Measurements from ENCODE around the gene RTEL1. TPM values are rescaled to one million over a fixed set of nuclear protein-coding genes. Genes with fewer than 3 reads are reported as not detected.
"Not testable (repeated sequence)": the region's sequence is repeated elsewhere in the genome, so short reads cannot be mapped to it uniquely, and the experiment has no call there.

RTEL1 gene
- total RNA-seq, 1 donor from 2014 or later = 12.2 TPM

DNA sequence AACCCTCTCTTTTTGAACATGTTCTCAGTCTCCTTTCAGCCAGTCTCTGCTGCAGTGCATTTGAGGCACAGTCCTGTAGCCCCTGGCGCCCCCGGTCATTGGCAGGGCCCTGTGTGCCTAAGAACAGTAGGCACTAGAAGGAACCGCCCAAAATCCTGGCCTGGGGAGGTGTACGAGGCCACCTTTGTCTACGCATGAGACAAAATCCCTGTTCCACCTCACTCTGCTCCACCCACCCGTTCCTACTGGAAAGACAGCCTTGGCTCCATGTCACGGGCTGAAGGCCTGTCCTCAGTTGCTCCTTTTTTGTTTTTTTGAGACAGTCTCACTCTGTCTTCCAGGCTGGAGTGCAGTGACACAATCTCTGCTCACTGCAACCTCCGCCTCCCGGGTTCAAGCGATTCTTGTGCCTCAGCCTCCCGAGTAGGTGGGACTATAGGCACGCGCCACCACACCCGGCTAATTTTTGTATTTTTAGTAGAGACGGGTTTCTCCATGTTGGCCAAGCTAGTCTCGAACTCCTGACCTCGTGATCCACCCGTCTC lies 72.1 kb downstream of the RTEL1 start:
- ATAC-seq = not testable (repeated sequence)

DNA sequence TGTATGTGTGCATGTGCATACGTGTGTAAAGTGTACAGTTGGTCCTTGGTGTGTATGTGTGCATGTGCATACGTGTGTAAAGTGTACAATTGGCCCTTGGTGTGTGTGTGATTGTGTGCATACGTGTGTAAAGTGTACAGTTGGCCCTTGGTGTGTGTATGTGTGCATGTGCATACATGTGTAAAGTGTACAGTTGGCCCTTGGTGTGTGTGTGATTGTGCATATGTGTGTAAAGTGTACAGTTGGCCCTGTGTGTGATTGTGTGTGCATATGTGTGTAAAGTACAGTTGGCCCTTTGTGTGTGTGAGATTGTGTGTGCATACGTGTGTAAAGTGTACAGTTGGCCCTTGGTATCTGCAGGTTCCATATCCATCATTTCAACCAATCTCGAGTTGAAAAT lies 73.3 kb downstream of the RTEL1 start:
- no peak for ATAC-seq

- ATAC-seq = no peak
Observed at GRCh38 chr20:63732118-63733095, 74.3 kb downstream of the RTEL1 start.

DNA sequence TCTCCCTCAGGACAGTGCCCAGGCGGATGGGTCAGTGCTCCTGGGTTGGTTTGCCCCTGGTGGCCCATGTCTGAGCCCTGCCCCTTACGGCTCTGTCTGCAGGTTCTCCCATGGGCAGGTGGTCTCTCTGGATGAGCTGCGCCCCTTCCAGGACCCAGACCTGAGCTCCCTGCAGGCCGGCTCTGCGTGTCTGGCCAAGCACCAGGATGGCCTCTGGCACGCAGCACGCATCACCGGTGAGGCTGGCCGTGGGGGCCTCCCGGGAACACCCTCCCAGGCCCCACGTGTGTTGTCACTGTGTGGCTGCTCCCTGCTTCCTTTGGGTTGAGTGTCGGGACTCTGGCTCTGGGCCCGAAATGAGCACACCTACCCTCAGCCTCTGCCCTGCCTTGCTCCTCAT lies 75.0 kb downstream of the RTEL1 start:
- ATAC-seq = no peak

GRCh38 chr20:63733579-63734081 lies 75.5 kb downstream of the RTEL1 start:
- no peak for ATAC-seq

- no peak for ATAC-seq
Observed at GRCh38 chr20:63734111-63734945, 76.2 kb downstream of the RTEL1 start.

DNA sequence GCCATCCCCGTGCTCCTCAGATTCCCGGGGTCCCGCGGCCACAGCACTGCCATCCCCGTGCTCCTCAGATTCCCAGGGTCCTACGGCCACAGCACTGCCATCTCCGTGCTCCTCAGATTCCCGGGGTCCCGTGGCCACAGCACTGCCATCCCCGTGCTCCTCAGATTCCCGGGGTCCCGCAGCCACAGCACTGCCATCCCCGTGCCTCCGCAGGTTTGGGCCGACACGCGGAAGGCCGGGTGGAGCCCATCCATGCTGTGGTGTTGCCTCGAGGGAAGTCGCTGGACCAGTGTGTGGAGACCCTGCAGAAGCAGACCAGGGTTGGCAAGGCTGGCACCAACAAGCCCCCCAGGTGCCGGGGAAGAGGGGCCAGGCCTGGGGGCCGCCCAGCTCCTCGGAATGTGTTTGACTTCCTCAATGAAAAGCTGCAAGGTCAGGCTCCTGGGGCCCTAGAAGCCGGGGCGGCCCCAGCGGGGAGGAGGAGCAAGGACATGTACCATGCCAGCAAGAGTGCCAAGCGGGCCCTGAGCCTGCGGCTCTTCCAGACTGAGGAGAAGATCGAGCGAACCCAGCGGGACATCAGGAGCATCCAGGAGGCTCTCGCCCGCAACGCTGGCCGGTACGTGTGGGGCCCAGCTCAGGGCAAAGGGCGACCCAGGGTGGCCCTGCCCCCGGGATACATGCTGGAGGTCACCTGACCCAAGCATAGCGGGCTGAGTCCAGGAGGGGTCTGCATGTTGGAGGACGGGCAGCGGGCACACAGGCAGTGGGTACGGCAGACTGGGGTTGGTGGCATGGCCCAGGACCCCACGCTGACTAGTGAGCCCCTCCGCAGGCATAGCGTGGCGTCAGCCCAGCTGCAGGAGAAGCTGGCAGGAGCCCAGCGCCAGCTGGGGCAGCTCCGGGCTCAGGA lies 77.1 kb downstream of the RTEL1 start:
- ATAC-seq = no peak

DNA sequence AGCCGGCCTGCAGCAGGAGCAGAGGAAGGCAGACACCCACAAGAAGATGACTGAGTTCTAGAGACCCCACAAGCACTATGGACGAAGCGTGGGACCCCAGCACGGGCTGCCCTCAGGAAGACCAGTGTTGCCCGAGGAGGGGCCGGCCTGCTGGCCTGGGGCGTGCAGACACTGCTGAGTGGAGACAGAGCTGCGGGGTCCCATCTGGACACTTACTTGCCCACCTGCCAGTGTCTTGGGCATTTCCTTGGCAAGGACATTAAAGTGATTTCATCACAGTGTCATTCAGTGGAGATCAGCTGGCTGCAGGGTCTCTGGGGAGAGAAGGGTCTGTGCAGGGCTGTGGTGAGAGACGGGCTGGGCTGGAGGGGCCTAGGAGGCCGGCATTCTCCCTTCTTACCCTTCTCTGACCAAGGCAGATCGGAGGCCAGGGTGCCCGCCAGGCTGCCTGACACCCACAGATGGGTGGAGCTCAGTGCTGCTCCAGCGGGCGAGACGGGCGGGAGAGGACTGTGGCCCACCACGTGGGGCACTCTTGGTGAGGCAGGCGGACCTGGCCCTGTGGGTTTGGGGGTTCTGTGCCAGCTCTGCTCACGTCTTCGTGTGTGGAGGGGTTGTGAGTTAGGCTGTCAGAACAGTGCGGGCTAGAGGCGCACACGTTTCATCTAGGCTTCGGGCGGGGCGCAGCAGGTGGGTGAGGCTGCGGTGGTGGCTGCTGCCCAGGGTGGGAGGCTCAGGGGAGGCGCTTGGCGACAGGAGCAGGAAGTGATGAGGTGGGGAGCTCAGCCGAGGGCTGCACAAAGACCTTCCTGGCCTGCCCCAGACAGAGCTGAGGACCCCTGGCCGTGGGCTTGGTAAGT lies 78.0 kb downstream of the RTEL1 start, which contains the start of gene LIME1:
LIME1 (plus strand) TSS at position 806 of the 860 bp plus-strand sequence. CDS start 886 bp downstream, outside the sequence.
- peak; percentile 18 for ATAC-seq

DNA sequence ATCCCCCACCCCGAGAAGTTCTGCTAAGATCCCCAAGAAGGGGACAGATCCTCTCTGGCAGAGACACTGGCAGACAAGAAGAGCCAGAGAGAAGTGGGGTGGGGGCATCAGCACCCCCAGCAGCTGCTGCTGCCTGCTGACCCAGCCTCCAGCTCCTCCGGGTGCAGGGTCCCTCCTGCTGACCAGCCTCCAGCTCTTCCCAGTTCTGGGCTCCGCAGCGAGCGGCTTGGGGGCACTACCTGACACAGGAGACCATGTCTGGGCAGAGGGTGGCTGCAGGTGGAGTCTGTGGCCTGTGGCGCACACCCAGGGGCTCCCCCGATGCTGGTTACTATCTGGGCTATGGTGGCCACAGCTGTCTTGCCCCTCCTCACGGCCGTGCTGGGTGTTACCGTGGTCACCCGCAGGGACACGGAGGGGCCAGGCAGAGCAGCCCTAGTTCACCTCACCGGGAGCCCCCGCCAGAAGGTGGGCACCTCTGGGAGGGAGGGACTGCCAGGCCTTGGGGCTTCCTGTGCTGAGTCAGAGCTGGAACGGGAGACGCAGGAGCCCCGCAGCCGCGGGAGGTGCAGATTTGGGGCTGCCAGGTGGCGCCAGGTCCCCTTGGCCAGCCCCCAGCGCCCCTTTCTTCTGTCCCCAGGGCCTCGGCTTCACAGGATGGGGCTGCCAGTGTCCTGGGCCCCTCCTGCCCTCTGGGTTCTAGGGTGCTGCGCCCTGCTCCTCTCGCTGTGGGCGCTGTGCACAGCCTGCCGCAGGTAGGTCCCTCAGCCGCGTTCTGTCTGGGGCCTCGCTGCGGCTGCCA lies 79.0 kb downstream of the RTEL1 start:
- ATAC-seq = no peak

GRCh38 chr20:63737695-63737944 lies 79.5 kb downstream of the RTEL1 start:
- ATAC-seq = no peak

DNA sequence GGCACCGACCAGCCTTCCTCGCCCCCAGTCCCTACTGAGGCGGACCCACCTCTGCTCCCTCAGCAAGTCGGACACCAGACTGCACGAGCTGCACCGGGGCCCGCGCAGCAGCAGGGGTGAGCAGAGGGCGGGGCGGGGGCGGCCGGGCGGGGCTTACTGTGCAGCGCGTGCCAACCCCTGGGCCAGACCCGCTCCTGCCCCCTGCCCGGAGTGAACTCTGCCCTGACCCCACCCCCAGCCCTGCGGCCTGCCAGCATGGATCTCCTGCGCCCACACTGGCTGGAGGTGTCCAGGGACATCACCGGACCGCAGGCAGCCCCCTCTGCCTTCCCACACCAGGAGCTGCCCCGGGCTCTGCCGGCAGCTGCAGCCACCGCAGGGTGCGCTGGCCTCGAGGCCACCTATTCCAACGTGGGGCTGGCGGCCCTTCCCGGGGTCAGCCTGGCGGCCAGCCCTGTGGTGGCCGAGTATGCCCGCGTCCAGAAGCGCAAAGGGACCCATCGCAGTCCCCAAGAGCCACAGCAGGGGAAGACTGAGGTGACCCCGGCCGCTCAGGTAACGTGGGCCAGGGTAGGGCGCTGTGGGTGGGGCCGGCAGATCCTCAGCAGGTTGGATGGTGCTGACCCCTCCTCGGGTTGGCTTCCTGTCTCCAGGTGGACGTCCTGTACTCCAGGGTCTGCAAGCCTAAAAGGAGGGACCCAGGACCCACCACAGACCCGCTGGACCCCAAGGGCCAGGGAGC lies 80.0 kb downstream of the RTEL1 start:
- ATAC-seq = no peak

- ATAC-seq = peak; percentile 8
Observed at GRCh38 chr20:63738687-63739129, 80.6 kb downstream of the RTEL1 start.

GRCh38 chr20:63739130-63740069 lies 81.3 kb downstream of the RTEL1 start, which contains the start of gene SLC2A4RG:
SLC2A4RG (plus strand) TSS chr20:63739776; CDS start chr20:63739913, 137 bp downstream.
- ATAC-seq = peak; percentile 64

DNA sequence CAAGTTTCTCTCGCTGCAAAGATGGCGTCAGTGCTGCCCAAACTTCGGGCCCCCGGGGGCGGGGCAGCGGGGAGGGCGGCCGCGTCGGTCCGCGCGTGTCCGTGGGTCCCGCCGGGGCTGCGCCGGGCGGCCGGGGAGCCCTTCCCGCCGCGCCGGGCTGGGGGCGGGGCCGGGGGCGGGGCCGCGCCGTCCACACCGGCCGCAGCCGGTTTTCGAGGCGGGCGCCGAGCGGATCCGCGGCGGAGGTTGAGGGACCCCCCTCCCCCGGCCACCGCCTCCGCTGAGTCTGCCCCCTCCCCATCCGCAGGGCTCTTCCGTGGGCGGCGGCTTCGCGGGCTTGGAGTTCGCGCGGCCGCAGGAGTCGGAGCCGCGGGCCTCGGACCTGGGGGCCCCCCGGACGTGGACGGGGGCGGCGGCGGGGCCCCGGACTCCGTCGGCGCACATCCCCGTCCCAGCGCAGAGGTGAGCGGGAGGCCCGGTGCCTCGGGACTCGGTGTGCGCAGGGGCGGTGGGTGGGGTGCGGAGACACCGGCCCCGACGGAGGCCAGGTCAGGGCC lies 82.0 kb downstream of the RTEL1 start:
- ATAC-seq = peak; percentile 10

DNA sequence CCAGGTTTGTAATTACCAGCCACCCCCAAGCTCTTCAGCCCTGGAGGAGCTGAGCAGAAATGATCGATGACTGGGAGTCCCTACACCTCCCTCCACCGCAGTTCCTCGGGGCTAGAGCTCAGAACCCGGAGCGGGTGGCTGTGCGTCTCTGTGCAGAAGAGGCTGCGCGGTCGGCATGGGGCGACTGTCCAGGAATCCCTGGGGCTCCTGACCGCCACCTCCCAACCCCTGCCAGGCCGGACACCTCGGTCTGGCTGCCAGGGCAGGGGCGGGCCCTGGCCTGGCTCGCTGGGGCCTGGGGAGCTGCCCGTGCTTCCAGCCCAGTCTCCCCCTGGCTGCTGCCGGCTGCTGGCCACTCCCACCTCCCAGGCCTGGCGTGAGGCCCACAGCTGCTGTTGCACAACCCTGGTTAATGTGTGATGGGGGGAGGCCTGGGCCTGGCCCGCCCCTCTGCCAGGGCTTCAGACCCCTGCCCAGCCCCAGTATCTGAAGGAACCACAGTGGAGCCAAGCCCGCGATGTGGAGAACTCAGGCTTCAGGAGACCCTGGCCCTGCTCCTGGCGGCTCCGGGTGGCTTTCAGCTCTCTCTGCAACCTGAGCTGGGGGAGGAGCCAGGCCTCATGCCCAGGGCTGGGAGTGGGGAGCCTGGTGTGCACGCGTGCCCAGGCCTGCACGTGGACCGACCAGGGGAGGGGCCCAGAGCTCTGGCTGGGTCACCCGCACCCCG lies 82.7 kb downstream of the RTEL1 start:
- ATAC-seq = peak; percentile 56

- ATAC-seq = no peak
Observed at GRCh38 chr20:63741354-63741675, 83.2 kb downstream of the RTEL1 start.

Measured in esophagus mucosa (tissue), 1 donor.